ENCODE data around the gene HIGD2A. TPM values are rescaled to one million over a fixed set of nuclear protein-coding genes. Genes with fewer than 3 reads are reported as not detected.

HIGD2A gene
- total and polyA plus RNA-seq, 9 of the 15 experiments (the other 6 are each of a cell fraction or from before 2014, with no cell fraction given) = 94.7 to 264 (median 163) TPM

DNA sequence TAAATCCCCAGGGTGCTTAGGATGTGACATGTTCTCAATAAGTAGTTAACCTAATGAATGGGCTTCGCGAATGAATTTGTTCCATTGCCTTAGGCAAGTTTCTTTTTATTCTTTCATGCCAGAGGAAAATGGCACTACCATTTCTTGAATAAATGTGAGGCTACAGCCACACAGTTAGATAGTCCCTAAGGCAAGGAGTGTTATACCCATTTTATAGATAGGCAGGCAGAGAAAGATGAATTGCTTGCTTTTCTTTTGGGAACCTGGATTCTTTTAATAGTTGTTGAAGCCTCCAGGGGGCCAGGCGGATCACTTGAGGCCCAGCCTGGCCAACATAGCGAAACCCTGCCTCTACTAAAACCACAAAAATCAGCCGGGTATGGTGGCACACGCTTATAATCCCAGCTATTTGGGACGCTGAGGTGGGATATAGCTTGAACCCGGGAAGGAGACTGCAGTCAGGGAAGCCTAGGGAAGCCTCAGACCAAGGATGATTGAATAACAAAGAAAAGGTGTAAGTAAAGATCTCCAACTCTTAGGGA, 1.1 kb upstream of the HIGD2A start:
- peaks cover 6 to 19% of the 10 kb centered on the region in 2 experiments; a peak in 4 of 5 replicates for H3K4me1 ChIP-seq (replicated peaks in 1 of 2; ENCODE audit: control insufficient read depth in 2 of 2, insufficient read depth in 2 of 2, low read length in 2 of 2)
- H3K36me3 ChIP-seq (ENCODE audit: control insufficient read depth, insufficient read depth, low read length) = peaks cover 81% of the 10 kb centered on the region
- H3K4me2 ChIP-seq (ENCODE audit: insufficient read depth, low read length) = peak overlapping the region; percentile 99
- peak overlapping the region; percentile 96 to 98 for H3K9ac ChIP-seq (ENCODE audit: insufficient read depth in 1 of 2, low read depth in 2 of 2, low read length in 2 of 2)
- H4K20me1 ChIP-seq (replicated peaks; ENCODE audit: control insufficient read depth, insufficient read depth, low read length) = no peaks in the 10 kb centered on the region; the same call in 1 of the 2 replicates
- 2% methylated on average over 8 of the region's 8 CpGs for WGBS (ENCODE audit: insufficient coverage, low coverage, missing lambda C conversion rate)
- FAIRE-seq (no peak), DNase-seq (ENCODE audit: extremely low read depth in 1 of 4, low spot score in 3 of 4) (no peak), ATAC-seq (no peak)
- no peaks in the 10 kb centered on the region for H3K9me3 ChIP-seq (replicated peaks; ENCODE audit: control insufficient read depth, insufficient read depth, low read depth, low read length)
- peak overlapping the region; percentile 97 for H3K27ac ChIP-seq (ENCODE audit: extremely low read depth, low read depth, low read length)
- ChIA-PET POLR2A (interaction anchor here (1.0 kb wide), 1 partner anchor 97 kb away, joined by 3 read pairs; no protein-coding TSS in a partner anchor), CTCF (ENCODE audit: low intra/inter-chr PET ratio) (no interaction called here)
- peak overlapping the region; percentile 69 for H3K4me3 ChIP-seq
- BruUV-seq (replicated peaks) = TSS peak; percentile 52
- intact Hi-C loops (cut with micrococcal nuclease) = no loop called here
- no peaks in the 10 kb centered on the region for H3K27me3 ChIP-seq (ENCODE audit: control insufficient read depth in 2 of 2, insufficient read depth in 2 of 2, low read length in 2 of 2)
- in situ Hi-C loops (cut with MboI) = no loop called here
- peaks cover 58% of the 10 kb centered on the region for H3K79me2 ChIP-seq (ENCODE audit: control insufficient read depth, insufficient read depth, low read length)
- no peak overlapping the region for H2AFZ ChIP-seq (ENCODE audit: low read depth, low read length)
- H3K9me1 ChIP-seq (ENCODE audit: control insufficient read depth, insufficient read depth, low read length) = no peaks in the 10 kb centered on the region
- TF ChIP-seq ZNF584 (CRISPR knock-in tag; IDR thresholded peaks at IDR 0.05; ENCODE audit: low read depth) (peak; percentile 11; the same call in 1 of the 2 replicates), ZZZ3 (IDR thresholded peaks at IDR 0.05) (no peak), ZNF134 (CRISPR knock-in tag; conservative IDR thresholded peaks at IDR 0.05) (no peak), CEBPB (tag; IDR thresholded peaks at IDR 0.05) (no peak), JUNB (CRISPR knock-in tag; conservative IDR thresholded peaks at IDR 0.05) (no peak), SRSF9 (IDR thresholded peaks at IDR 0.05; ENCODE audit: borderline replicate concordance, low read depth, low read length) (no peak), RBM25 (IDR thresholded peaks at IDR 0.05; ENCODE audit: low read depth, low read length, severe bottlenecking) (peak; percentile 61), ZNF133 (CRISPR knock-in tag; IDR thresholded peaks at IDR 0.05) (no peak), BCL6 (CRISPR knock-in tag; IDR thresholded peaks at IDR 0.05) (no peak), POLR3A (IDR thresholded peaks at IDR 0.05; ENCODE audit: borderline replicate concordance, extremely low read depth, insufficient read depth, insufficient read length) (no peak), ZFP36 (IDR thresholded peaks at IDR 0.05; ENCODE audit: low read depth, low read length, partially characterized antibody) (no peak), SOX6 (IDR thresholded peaks at IDR 0.05) (no peak), FIP1L1 (IDR thresholded peaks at IDR 0.05; ENCODE audit: low read depth, low read length, poor library complexity, severe bottlenecking) (no peak), SAFB (IDR thresholded peaks at IDR 0.05; ENCODE audit: borderline replicate concordance, low read depth, low read length) (no peak)
- TF ChIP-seq, protein P1, sequence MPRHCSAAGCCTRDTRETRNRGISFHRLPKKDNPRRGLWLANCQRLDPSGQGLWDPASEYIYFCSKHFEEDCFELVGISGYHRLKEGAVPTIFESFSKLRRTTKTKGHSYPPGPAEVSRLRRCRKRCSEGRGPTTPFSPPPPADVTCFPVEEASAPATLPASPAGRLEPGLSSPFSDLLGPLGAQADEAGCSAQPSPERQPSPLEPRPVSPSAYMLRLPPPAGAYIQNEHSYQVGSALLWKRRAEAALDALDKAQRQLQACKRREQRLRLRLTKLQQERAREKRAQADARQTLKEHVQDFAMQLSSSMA (CRISPR knock-in tag; IDR thresholded peaks at IDR 0.05) = no peak
- TF ChIP-seq, protein P2, sequence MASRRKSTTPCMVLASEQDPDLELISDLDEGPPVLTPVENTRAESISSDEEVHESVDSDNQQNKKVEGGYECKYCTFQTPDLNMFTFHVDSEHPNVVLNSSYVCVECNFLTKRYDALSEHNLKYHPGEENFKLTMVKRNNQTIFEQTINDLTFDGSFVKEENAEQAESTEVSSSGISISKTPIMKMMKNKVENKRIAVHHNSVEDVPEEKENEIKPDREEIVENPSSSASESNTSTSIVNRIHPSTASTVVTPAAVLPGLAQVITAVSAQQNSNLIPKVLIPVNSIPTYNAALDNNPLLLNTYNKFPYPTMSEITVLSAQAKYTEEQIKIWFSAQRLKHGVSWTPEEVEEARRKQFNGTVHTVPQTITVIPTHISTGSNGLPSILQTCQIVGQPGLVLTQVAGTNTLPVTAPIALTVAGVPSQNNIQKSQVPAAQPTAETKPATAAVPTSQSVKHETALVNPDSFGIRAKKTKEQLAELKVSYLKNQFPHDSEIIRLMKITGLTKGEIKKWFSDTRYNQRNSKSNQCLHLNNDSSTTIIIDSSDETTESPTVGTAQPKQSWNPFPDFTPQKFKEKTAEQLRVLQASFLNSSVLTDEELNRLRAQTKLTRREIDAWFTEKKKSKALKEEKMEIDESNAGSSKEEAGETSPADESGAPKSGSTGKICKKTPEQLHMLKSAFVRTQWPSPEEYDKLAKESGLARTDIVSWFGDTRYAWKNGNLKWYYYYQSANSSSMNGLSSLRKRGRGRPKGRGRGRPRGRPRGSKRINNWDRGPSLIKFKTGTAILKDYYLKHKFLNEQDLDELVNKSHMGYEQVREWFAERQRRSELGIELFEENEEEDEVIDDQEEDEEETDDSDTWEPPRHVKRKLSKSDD (conservative IDR thresholded peaks at IDR 0.05; ENCODE audit: low read length) = no peak
